ENCODE measurements around the gene CXCL17. TPM values are rescaled to one million over a fixed set of nuclear protein-coding genes. Genes with fewer than 3 reads are reported as not detected.
A peak's percentile ranks its signal among the peaks of the same experiment; 100 is the strongest.

Gene CXCL17
- polyA plus RNA-seq, 1 experiment: not detected

DNA sequence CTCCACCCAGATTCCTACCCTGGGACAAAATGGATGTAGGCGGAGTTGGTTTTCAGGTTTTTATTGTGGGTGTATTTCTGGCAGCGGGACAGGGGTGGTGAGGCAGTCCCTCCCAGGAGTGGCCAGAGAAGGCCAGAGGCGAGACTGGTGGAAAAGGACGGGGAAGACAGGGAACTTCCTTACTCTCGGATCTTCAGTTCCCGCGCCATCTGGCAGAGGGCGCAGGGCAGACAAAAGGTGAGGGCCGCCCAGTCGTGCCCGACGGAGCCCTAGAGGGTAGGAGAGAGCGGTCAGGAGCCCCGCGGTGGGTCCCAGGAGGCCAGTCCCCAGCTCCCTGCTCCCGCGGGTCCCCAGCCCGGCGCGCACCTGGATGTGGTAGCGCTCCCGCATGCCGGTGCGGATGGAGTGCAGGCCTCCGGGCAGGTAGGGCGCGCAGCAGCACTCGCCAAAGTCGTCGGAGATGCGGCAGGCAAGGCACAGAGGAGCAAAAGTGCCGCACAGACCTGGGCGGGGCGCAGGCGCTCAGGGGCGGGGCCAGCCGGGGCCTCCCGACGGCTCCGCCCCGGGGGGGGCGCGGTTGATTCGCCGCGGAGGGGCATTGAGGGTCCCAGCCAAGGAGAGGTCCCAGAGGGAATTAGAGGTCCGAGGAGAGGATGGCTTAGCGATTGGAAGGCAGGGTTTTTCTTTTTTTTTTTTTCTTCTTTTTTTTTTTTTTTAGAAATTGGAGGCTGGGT, 55.6 kb downstream of the CXCL17 start:
- H3K9me3 ChIP-seq (ENCODE audit: control insufficient read depth, insufficient read depth, low read length): no peaks in the 10 kb centered on the region; the same call in 1 of the 2 replicates
- peak overlapping the region; percentile 51 for H3K4me3 ChIP-seq (ENCODE audit: low read depth, low read length)
- no peak for DNase-seq (ENCODE audit: low read depth, low spot score)
- peak; percentile 48; the same call in 1 of the 2 replicates for TF ChIP-seq CTCF (IDR thresholded peaks at IDR 0.05; ENCODE audit: low read depth, low read length)
- ChIA-PET CTCF (interaction anchor here (1.3 kb wide), 1 partner anchor 13 kb away, joined by 6 read pairs; no protein-coding TSS in a partner anchor), POLR2A (no interaction called here)
- H3K27ac ChIP-seq (ENCODE audit: low read depth, low read length): no peak overlapping the region
- H3K27me3 ChIP-seq (ENCODE audit: control insufficient read depth, insufficient read depth, low read length): peaks cover 24% of the 10 kb centered on the region

DNA sequence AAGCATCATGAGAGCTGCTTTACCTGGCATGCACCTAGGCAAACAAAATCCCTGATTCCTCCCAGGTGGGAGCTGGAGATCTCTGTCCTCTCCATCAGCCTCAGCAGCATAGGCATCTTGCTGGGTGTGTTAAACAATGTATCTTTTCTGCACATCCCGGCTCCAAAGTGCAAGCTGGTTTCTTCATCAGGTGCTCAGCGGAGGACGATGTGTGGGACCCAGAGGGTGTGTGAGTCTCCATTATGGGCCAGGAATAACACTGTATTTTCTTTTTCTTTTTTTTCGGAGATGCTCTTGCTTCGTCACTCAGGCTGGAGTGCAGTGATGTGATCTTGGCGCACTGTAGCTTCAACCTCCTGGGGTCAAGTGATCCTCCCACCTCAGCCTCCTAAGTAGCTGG, 62.6 kb downstream of the CXCL17 start:
- DNase-seq (ENCODE audit: low read depth, low spot score): no peak
- Histone ChIP-seq H3K4me3 (ENCODE audit: low read depth, low read length) (no peak overlapping the region), H3K27ac (ENCODE audit: low read depth, low read length) (no peak overlapping the region), H3K27me3 (ENCODE audit: control insufficient read depth, insufficient read depth, low read length) (peaks cover 4% of the 10 kb centered on the region), H3K9me3 (ENCODE audit: control insufficient read depth, insufficient read depth, low read length) (no peaks in the 10 kb centered on the region; the same call in 1 of the 2 replicates)
- ChIA-PET POLR2A (no interaction called here), CTCF (no interaction called here)
- no peak for TF ChIP-seq CTCF (IDR thresholded peaks at IDR 0.05; ENCODE audit: low read depth, low read length)

Small RNA genes lying within 50 kb of the gene (small RNA-seq; reads per million reads assigned to genes)
- not detected for gene RNU4-60P (ENCODE audit: insufficient read length, low read depth)

Other genes starting within 250 kb of the CXCL17 start
- gene DEDD2, start 225.3 kb downstream of the CXCL17 start, polyA plus RNA-seq (2011; rRNA removed): 11.8 and 13.8 TPM in 2 replicates
- 4.6 and 5.4 TPM in 2 replicates for gene ZNF526, start 222.6 kb downstream of the CXCL17 start, polyA plus RNA-seq (2011; rRNA removed)
- 20.1 and 27.3 TPM in 2 replicates for gene GSK3A, start 200.3 kb downstream of the CXCL17 start, polyA plus RNA-seq (2011; rRNA removed)
- 29.4 and 31.1 TPM in 2 replicates for gene ERF, start 187.8 kb downstream of the CXCL17 start, polyA plus RNA-seq (2011; rRNA removed)
- 2.9 and 4.2 TPM in 2 replicates for gene CIC, start 173.7 kb downstream of the CXCL17 start, polyA plus RNA-seq (2011; rRNA removed)
- gene PRR19, start 140.8 kb downstream of the CXCL17 start, polyA plus RNA-seq (2011; rRNA removed): 0.40 and 0.92 TPM in 2 replicates
- gene PAFAH1B3, start 140.3 kb downstream of the CXCL17 start, polyA plus RNA-seq (2011; rRNA removed): 34.7 and 38.0 TPM in 2 replicates
- not detected in 2 replicates for gene TMEM145, start 129.6 kb downstream of the CXCL17 start, polyA plus RNA-seq (2011; rRNA removed)
- 9.9 and 10.6 TPM in 2 replicates for gene MEGF8, start 117.3 kb downstream of the CXCL17 start, polyA plus RNA-seq (2011; rRNA removed)
- 0.20 TPM in 1 of 2 replicates, not detected in the other for gene CNFN, start 52.6 kb downstream of the CXCL17 start, polyA plus RNA-seq (2011; rRNA removed)
- gene LIPE, start 15.6 kb downstream of the CXCL17 start, polyA plus RNA-seq (2011; rRNA removed): 1.5 and 2.0 TPM in 2 replicates
- not detected in 2 replicates for gene CEACAM1, start 85.5 kb upstream of the CXCL17 start, polyA plus RNA-seq (2011; rRNA removed)
- not detected in 2 replicates for gene CEACAM8, start 152.0 kb upstream of the CXCL17 start, polyA plus RNA-seq (2011; rRNA removed)

All from AG04450 (cell line).